ENCODE data around the gene DDIT3.
"Not testable (repeated sequence)": the region's sequence is repeated elsewhere in the genome, so short reads cannot be mapped to it uniquely, and the experiment has no call there.

DDIT3 gene

DNA sequence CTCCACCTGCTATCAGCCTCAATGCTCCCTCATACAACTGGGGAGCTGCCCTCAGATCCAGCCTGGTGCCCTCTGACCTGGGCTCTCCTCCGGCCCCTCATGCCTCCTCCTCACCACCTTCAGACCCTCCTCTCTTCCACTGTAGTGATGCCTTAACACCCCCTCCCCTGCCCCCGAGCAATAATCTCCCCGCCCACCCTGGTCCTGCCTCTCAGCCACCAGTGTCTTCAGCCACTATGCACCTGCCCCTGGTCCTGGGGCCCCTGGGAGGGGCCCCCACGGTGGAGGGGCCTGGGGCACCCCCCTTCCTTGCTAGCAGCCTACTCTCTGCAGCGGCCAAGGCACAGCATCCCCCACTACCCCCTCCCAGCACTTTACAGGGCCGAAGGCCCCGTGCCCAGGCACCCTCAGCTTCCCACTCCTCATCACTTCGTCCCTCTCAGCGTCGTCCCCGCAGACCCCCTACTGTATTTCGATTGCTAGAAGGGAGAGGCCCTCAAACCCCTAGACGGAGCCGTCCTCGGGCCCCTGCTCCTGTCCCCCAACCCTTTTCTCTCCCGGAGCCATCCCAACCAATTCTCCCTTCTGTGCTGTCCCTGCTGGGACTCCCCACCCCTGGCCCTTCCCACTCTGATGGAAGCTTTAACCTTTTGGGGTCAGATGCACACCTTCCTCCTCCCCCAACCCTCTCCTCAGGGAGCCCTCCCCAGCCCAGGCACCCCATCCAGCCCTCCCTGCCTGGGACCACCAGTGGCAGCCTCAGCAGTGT, 5.5 kb upstream of the DDIT3 start:
- no peak for DNase-seq (ENCODE audit: low spot score)

- no peak for DNase-seq (ENCODE audit: low spot score)
Observed at GRCh38 chr12:57524814-57525614, 4.7 kb upstream of the DDIT3 start.

DNA sequence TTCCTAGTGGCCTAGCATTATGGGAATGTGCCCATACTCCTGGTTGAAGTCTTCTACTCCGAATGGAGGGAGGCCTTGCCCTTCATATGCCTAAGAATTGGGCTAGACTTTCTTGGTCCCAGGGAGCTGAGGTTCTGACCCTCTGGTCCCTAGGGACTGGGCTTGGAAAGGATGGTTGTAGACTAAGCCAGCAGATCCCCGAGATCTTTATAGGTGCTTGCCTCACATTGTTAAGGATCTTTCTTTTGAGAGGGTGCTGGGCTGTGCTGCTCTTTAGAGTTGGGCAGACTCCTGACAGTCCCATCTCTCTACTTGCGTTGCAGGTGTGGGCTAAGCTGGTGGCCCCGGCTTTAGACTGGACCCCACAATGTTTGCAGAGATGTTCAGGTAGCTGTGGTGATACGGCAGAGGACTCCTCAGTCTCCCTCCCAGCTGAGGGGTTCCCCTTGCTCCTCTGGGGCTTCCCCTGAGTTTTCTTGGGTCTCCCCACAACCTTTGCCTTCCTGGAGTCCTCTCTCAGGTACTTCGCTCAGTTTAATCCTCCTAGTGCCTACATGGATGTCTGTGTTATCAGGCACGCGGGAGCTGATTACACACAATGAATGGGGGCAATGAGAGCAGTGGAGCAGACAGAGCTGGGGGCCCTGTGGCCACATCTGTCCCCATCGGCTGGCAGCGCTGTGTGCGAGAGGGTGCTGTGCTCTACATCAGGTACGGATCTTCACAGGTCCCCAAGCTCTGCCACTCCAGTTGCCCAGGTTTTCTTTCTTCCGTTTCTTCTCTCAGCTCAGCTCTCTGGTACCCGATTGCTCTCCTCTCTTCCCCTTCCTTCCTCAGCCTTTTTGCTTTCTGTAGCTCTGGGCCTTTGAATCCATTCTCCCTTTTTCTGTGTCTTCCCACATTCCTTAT, 3.6 kb upstream of the DDIT3 start:
- no peak for DNase-seq (ENCODE audit: low spot score)

- no peak for DNase-seq (ENCODE audit: low spot score)
Observed at GRCh38 chr12:57522887-57523705, 2.8 kb upstream of the DDIT3 start.

DNA sequence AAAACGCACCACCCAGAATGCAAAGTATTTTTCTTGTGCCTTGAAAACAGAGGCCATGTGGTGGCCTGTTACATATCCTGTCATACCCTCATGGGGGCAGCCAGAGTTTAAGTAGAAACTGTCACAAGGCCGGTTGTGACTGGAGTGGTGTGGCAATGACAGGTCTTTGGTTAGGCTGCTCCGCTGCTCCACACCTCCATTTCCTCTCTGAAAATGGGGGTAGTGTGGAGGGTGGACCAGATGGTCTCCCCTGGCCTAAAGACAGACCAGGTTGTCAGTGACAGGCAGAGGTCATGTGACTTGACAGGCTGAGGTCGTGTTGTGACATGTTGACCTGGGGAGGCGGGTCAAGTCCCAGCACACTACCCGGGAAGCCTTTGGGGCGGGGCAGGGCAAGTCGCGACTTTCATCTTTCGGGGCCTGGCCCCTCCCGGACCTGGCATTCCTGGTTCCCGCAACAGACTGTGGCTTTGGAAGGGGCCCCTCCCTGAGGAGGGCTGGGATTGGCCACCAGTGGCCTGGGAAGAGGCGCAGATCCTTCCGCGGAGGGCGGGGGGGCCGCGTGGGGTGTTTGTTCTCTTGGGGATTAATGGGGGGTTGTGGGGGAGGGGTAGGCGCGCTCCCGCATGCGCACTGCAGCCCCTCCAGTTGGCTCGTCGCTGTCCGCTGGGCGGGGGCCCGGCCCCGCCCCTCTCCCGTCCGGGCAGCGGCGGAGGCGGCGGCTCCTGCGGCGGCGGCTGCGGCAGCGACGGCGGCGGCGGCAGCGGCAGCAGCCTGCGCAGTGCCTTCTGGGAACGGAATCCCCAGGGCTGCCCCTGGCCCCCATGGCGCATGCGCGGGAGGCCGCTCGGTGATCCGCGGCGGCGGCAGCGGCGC, 1.9 kb upstream of the DDIT3 start, which contains the start of gene MBD6:
MBD6 (plus strand) TSS at position 814 of the 876 bp plus-strand sequence. CDS start 1,480 bp downstream, outside the sequence.
- DNase-seq (ENCODE audit: low spot score), result peak; percentile 99

DNA sequence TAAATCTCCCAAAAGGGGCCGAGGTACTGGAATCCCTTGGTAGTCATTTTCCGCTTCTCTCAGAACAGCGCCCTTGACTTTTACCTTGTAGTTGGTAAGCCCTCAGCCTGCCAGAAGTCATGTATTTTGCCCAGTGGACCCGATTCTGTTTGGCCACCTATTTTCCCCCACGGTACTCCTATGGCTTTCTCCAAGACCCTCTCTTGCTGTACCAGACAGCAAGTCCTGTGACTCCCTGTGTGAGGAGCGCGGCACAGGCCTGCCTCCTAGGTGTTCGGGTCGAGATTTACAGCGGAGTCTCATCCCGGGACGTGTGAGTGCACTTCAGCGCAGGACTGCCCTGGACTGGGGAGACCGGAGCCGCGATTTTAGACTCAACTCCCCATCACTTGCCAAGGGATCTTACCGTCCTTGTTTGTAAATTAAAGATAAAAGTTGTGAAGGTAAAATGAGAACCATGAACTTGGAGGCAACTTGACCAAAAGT, 1.3 kb upstream of the DDIT3 start:
- DNase-seq (ENCODE audit: low spot score), result no peak

DNA sequence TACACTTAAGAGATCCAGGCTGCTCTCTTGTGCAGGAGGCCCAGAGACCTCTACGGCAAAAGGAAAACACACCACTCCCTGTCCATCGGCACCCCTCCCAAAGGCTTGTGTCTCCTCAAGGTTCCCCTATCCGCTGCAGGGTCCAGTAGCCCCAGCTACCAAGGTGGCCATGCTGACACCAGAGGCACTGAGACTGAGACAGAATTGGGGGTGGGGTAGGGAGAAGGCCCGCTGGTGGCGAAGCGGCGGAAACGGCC, 590 bp downstream of the DDIT3 start:
- DNase-seq (ENCODE audit: low spot score), result peak; percentile 55

DNA sequence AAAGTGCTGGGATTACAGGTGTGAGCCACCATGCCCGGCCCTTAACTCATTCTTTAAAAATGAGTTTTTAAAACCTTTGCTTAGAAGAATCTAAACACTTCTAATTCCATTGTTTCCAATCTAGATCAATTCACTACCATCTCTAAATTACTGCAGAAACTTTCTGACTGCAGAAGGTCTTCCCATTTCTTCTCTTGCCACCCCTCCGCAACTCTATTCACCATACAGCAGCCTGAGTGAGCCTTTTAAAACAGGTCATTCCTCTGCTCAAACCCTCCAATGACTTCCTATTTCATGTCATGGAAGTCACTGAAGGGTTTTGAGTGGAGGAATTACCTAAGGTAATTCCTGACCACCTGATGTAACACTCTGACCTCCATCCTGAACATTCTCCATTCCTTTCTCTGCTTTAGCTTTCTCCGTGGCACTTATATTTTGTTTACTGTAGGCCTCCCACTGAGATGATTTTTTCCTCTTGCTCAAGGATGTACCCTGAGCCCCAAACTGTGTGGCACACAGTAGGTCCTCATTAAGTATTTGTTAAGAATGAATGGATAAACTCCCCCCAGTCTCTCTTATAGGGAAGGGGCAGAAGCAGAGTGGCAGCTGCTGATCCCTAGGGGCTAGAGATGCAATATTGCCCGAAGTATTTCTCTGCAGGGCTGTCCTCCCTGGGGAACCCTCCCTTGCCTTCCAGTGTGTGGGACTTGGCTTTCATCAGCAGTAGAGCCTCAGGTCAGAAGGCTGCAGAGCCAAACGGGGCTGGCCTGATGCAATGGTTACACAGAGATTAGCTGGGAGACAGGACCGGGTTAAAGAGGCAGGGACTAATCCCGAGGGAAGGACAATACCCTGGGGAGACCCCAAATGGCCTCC, 1.2 kb downstream of the DDIT3 start:
- DNase-seq (ENCODE audit: low spot score), result peak; percentile 36

DNA sequence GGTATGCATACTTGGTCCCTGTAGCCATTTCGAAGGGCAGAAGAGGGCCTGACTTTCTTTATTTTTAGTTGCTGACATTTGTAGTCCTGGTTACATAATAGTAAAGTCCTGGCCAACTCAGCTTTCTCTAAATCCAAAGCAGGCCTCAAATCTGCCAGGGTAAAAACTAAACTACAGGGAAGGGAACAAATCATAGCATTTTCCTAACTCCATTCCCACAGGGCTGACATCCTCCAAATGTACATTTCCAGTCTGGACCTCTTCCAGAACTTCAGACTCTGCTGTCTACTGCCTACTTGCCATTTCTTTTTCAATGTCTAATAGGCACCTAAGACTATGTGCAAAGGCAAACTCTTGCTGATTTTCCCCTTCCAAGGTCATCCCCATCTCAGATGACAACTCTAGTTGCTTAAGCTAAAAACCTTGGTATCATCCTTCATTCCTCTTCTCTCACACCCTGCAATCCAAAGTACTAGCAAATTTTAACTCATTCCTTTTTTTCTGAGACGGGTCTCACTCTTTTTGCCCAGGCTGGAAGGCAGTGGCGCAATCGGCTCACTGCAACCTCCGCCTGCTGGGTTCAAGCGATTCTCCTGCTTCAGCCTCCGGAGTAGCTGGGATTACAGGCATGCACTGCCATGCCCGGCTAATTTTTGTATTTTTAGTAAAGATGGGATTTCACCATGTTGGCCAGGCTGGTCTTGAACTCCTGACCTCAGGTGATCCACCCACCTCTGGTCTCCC, 2.0 kb downstream of the DDIT3 start:
- no peak for DNase-seq (ENCODE audit: low spot score)

GRCh38 chr12:57517718-57518117, 2.6 kb downstream of the DDIT3 start:
- DNase-seq (ENCODE audit: low spot score), result not testable (repeated sequence)

DNA sequence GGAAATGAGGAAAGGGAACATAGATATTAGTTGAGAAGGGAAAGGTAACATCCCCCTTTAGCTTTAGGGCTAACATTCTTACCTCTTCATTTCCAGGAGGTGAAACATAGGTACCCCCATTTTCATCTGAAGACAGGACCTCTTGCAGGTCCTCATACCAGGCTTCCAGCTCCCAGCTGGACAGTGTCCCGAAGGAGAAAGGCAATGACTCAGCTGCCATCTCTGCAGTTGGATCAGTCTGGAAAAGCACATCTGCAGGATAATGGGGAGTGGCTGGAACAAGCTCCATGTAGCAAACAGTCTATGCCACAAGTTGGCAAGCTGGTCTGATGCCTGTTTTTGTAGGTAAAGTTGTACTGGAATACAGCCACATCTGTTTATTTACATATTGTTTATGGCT, 3.1 kb downstream of the DDIT3 start:
- DNase-seq (ENCODE audit: low spot score), result peak; percentile 39

GRCh38 chr12:57516617-57517153, 3.6 kb downstream of the DDIT3 start:
- DNase-seq (ENCODE audit: low spot score), result no peak

GRCh38 chr12:57515934-57516541, 4.3 kb downstream of the DDIT3 start:
- no peak for DNase-seq (ENCODE audit: low spot score)

DNA sequence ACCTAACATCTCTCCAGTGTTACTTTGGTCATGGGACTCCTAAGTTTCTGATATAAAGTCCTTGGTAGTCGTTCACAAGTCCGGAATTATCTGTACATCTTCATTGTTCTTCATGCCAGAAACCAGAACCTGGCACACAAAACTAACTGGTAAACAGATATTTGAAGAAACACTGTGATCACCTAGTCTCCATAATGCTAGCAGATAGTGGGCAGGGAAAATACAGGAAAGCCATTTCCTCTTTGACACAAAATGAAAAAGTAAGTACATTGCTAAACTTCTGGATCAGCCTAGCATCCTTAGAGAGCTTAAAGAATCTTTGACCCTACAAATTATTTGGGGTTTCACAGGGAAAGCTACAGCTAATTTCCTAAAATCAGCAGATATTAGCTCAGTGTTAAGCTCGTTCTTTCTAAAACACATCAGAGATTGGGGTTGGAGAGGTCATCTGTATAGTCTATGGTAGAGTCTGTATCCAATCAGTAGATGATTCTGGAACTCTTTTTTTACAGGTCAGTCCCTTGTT, 4.8 kb downstream of the DDIT3 start:
- DNase-seq (ENCODE audit: low spot score), result no peak

DNA sequence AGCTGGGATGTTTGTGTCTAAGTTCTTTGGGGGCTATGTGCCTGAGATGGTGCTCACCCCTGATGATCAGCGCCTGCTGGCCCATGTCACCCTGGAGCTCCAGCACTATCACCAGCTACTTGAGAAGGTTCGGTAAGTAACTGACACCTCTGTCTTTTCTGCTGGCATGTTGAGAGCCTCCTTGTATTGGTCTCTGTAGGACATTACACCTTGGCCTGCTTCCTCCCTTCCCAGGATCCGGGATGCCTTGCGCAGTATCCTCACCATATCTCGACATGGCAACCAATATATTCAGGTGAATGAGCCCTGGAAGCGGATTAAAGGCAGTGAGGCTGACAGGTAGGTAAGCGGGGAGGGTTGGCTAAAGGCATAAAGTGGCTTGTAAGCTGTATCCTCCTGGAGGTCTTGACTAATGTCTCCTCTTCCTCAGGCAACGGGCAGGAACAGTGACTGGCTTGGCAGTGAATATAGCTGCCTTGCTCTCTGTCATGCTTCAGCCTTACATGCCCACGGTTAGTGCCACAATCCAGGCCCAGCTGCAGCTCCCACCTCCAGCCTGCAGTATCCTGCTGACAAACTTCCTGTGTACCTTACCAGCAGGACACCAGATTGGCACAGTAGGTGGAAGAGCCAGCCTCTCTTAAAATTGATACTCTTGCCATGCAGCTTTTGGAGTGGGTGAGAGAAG, 5.5 kb downstream of the DDIT3 start:
- DNase-seq (ENCODE audit: low spot score), result no peak

DNA sequence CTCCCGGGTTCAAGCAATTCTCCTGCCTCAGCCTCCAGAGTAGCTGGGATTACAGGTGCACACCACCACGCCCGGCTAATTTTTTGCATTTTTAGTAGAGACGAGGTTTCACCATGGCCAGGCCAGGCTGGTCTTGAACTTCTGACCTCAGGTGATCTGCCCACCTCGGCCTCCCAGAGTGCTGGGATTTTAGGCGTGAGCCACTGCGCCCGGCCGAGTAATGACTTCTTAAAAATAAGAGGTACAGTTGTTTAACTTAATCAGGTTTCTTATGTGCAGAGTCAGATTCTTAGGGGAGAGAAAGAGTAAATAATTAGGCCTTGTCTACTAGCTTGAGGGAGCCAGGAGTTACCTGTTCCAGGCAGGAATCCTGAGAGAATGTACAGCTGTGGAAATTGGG, 6.1 kb downstream of the DDIT3 start:
- DNase-seq (ENCODE audit: low spot score), result not testable (repeated sequence)

DNA sequence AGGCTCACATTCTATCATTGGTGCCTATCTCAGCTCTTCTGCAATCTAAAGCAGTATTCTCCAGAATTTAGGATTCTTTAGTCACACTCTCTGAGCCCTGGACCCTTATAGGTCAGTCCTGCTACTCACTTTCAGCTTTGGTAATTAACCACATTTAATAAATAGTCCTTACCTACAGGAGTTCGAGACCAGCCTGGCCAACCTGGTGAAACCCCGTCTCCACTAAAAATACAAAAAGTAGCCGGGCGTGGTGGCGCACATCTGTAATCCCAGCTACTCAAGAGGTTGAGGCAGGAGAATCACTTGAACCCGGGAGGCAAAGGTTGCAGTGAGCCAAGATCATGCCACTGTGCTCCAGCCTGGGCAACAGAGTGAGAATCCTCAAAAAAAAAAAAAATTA, 6.6 kb downstream of the DDIT3 start:
- not testable (repeated sequence) for DNase-seq (ENCODE audit: low spot score)
